NOMO-1 (cell line): ENCODE data around the gene ZNF443.
"Not testable (repeated sequence)": the region's sequence is repeated elsewhere in the genome, so short reads cannot be mapped to it uniquely, and the experiment has no call there.

Experiments used
- DNase-seq, 2 experiments: peaks; one replicate each; lab custom pipeline; 2025; ENCODE audit not compliant: unreplicated experiment in 2 of 2; lab: John Stamatoyannopoulos, UW

ZNF443 gene

DNA sequence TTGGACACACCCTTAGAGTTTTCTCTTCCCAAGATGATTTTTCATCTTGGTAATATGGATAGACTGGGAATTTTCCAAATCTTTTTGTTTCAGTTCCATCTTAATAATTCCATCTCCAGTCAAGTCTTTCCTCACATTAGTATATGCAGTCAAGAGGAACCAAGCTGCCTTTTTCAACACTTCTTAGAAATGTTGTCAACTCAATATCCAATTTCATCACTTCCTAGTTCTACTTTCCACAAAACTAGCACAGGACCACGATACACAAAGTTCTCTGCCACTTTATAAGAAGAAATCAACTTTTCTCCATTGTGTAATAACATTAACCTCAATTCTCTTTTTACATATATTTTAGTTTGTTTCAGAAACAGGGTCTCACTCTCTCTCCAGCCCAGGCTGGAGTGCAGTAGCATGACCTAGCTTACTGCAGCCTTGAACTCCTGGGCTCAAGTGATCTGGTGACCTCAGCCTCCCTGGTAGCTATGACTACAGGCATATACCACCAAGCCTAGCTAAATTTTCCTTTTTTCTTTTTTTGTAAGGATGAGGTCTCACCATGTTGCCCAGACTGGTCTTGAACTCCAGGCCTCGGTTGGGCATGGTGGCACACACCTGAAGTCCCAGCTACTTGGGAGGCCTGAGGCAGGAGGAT is 15.5 kb downstream of the ZNF443 start:
- DNase-seq: no peak

DNA sequence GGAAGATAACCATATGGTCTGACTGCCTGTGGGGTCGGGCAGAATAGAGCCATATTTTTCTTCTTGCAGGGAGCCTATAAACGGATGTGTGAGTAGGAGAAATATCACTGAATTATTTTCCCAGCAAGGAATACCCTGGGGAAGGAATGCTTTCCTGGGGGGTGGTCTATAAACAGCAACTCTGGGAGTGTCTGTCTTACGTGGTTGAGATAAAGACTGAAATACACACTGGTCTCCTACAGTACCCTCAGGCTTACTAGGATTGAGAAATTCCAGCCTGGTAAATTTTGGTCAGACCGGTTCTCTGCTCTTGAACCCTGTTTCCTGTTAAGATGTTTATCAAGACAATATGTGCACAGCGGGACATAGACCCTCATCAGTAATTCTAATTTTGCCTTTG is 23.5 kb downstream of the ZNF443 start:
- DNase-seq: not testable (repeated sequence)

DNA sequence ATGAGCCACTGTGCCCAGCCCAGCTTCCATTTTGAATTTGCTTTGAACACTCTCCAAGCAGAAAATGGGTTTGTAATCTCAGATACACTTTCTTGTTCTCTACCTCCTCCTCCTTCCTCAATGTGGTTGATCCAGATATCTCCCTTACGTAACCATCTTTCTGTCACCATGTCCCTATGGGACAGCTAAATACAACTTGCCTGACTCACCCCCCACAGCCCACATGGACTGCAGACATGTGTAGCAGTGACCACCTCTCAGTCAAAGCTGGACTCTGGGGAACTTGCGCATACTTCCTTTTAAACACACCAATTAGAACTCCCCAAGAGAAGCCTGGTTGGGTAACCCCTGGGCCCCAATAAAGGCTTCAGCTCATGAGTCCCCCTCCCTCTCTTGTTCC is 28.9 kb downstream of the ZNF443 start:
- no peak for DNase-seq

DNA sequence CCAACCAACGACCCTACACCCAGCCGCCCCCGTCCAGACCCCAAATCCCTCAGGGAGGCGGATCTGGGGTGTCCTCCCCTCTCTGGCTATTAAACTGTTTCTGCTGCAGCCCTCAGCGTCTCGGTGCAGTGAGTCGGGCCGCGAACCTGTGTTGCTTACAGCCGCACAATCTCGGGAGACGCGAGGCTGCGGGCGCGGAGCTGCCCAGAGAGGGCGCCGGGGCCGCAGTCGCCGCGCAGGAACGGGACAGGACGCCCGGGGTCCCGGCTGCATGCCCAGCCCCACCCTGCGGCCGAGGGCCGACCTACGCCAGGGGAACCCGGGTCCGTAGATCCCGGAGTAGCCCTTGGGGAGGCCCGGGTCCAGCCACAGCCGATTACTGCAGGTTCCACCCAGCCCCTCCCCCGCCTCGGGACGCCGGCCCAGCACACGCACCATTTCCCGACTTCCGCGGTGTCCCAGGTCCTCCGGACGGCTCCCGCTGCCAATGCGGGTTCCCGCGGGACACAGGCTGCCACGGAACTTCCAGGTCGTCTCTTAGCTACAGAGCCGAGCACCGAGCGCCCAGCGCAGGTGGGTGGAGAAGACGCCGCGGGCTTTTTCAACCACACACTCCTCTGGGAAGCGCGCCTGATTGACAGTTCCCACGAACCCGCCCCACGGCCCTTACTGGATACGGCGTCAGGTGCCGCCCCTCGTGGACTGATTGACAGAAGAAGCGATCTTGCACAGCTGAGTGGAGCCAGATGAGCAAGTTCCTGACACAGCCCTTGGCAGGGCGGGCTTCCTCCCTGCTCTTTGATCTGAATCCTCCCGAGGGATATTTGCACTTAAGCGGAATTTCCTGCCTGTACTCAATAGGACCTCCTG is 40.0 kb downstream of the ZNF443 start, which contains the start of gene ZNF799:
Gene ZNF799, minus strand, starts transcription at position 639 of the 870 bp plus-strand sequence. Its CDS starts 201 bp downstream, at position 438.
- DNase-seq: peak; percentile 83 to 91

DNA sequence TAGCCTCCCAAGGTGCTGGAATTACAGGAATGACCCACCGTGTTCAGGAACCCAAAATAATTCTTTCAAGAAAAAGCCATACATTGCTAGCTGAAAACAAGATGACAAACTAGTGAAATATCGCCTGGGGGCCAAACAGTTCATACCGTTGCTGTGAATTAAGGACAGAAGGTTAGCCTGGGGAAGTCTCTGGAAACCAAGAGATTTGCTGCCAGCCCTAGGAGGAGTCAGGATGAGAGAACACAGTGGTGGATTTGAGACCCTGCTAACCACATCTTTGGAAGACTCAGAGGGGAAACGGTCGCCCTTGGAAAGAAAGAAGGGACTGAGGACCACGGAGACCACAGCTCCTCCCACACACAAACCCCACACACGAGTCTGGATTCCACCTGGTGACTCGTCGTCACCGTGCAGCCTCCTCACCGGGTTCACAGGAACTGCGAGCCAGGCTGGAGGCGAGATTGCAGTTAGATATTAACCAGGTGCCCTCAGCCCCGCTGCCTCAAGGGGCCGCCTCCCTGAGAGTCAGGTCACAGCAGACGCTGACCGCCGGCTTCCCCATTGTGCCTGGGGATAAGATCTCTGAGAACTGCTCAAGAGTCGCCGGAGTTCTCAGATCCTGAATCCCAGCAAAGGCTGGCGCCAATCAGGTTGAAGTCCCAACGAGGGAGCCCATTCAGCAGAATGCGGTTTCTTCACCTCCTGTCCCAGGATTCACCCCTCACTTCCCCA is 40.8 kb downstream of the ZNF443 start:
- not testable (repeated sequence) for DNase-seq

DNA sequence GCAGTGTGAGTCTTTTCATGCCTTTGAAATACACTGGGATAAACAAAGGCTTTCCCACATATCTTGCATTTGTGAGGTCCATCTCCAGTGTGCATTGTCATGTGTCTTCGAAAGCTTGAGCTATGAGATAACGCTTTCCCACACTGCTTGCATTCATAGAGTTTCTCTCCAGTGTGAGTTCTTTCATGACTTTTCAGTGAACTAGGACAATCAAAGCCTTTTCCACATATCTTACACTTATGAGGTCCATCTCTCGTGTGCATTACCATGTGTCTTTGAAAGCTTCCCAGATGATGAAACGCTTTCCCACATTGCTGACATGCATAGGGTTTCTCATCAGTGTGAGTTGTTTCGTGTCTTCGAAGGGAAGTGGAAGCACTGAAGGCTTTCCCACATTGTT is 49.7 kb downstream of the ZNF443 start:
- not testable (repeated sequence) for DNase-seq

DNA sequence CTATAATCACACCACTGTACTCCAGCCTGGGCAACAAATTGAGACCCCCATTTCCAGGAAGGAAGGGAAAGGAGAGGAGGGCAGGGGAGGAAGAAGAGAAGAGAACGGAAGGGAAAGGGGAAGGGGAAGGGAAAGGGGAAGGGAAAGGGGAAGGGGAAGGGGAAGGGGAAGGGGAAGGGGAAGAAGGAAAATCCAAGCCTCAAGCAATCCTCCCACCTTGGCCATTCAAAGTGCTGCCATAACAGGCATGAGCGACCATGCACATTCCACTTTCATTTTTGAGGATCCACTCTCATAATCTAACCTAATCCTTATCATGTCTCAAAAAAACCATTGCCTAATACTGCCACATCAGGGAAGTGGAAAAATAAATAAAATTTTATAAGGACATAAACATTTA is 54.5 kb downstream of the ZNF443 start:
- not testable (repeated sequence) for DNase-seq

DNA sequence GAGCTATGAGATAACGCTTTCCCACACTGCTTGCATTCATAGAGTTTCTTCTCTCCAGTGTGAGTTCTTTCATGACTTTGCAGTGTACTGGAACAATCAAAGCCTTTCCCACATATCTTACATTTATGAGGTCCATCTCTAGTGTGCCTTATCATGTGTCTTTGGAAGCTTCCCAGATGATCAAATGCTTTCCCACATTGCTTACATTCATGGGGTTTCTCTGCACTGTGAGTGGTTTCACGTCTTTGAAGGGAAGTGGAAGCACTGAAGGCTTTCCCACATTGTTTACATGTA is 60.4 kb downstream of the ZNF443 start:
- no peak for DNase-seq

DNA sequence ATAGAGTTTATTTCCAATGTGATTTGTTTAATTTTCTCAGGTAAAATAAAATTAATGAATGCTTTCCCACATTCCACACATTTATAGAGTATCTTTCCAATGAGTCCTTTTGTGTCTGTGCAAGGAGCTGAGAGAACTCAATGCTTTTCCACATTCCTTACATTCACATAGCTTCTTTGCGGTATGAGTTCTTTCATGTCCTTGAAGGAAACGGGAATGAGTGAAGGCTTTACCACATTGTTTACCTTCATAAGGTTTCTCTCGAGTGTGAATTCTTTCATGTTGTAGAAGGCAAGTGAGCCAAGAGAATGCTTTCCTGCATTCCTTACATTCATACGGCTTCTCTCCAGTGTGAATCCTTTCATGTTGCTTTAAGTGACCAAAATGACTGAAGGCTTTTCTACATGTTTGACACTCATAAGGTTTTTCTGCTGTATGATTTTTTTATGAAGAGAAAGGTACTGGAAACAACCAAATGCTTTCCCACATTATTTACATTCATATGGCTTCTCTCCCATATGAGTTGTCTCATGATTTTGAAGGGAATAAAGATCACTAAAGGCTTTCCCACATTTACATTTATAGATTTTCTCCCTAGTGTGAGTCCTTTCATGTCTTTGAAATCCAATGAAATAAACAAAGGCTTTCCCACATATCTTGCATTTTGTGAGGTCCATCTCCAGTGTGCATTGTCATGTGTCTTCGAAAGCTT is 60.9 kb downstream of the ZNF443 start:
- no peak for DNase-seq
